K562 (cell line): ENCODE measurements around the gene DIS3L2. TPM values are rescaled to one million over a fixed set of nuclear protein-coding genes. Genes with fewer than 3 reads are reported as not detected.

Experiments
- ATAC-seq: fragments of 200-7000 bp; cut with Tn5 transposase; 3 replicates; pipeline ENCODE4 v1.9.1; 2020; ENCODE audit warnings: moderate library complexity
- BruUV-seq: library from RNA; stranded (reverse); fragments of 400-500 nt; replicated peaks from 2 replicates; lab custom pipeline; 2021; lab: Mats Ljungman, UMichigan
- CTCF ChIA-PET: fragments of 300-600 bp; formaldehyde crosslinking; extraction: SDS; loops from one replicate; lab custom pipeline; 2021; ENCODE audit warnings: low intra/inter-chr PET ratio; lab: Yijun Ruan, JAX
- POLR2A ChIA-PET: fragments of 300-600, 350-650 bp; sonication (Branson Sonifier 250); formaldehyde crosslinking; extraction: SDS; loops from one replicate; lab custom pipeline; 2021; ENCODE audit warnings: antibody characterized with exemption, inconsistent platforms; lab: Yijun Ruan, JAX
- DNase-seq, 4 experiments: peaks; one replicate each; pipeline versions ENCODE4 v3.0.0 to v3.0.0-alpha.2; 2011 to 2018; ENCODE audit warnings: low spot score in 3 of 4, mixed read lengths in 3 of 4; ENCODE audit errors: extremely low read depth in 1 of 4
- FAIRE-seq: peaks from 2 replicates; lab custom pipeline; 2011; peaks lifted over from hg19 to GRCh38; lab: Jason Lieb, UNC
- H2AFZ ChIP-seq: 2 replicates; pipeline ENCODE4 v1.6.0; 2011; ENCODE audit warnings: low read depth, low read length, control low read depth, inconsistent platforms
- H3K27ac ChIP-seq: fragments of 200-600 bp; 3 replicates; pipeline ENCODE4 v1.8.0; 2011; ENCODE audit warnings: low read depth, mild to moderate bottlenecking, control low read depth, inconsistent platforms, low read length, moderate library complexity, mixed read lengths; ENCODE audit errors: extremely low read depth
- H3K27me3 ChIP-seq, 2 experiments: fragments of 300-600 bp in 1 of 2; 2 replicates in 1 of 2; 3 replicates in 1 of 2; pipeline versions ENCODE4 v1.6.0 to v1.8.0; 2011; ENCODE audit warnings: inconsistent platforms in 2 of 2, low read length in 2 of 2, mild to moderate bottlenecking in 1 of 2, mixed read lengths in 1 of 2, moderate library complexity in 1 of 2; ENCODE audit not compliant: control insufficient read depth in 2 of 2, insufficient read depth in 2 of 2
- H3K36me3 ChIP-seq: fragments of 300-600 bp; 3 replicates; pipeline ENCODE4 v1.8.0; 2011; ENCODE audit warnings: mild to moderate bottlenecking, low read length, inconsistent platforms; ENCODE audit not compliant: control insufficient read depth, insufficient read depth
- H3K4me1 ChIP-seq, 2 experiments: fragments of 200-600 bp in 1 of 2; replicated peaks in 1 of 2; 2 replicates in 1 of 2; 3 replicates in 1 of 2; pipeline versions ENCODE4 v1.5.1 to v1.8.0; 2011; ENCODE audit warnings: inconsistent platforms in 2 of 2, low read length in 2 of 2, mild to moderate bottlenecking in 1 of 2, mixed read lengths in 1 of 2, moderate library complexity in 1 of 2; ENCODE audit not compliant: control insufficient read depth in 2 of 2, insufficient read depth in 2 of 2
- H3K4me2 ChIP-seq: 2 replicates; pipeline ENCODE4 v1.6.1; 2011; ENCODE audit warnings: low read length, control low read depth, inconsistent platforms, mixed read lengths; ENCODE audit not compliant: insufficient read depth
- H3K4me3 ChIP-seq: fragments of 200-600 bp; sonication (generic), shearing (Covaris generic); 2 replicates; pipeline ENCODE4 v1.5.1; 2016; ENCODE audit warnings: control low read depth, inconsistent platforms
- H3K79me2 ChIP-seq: fragments of 200-600 bp; 3 replicates; pipeline ENCODE4 v1.8.0; 2011; ENCODE audit warnings: low read length, inconsistent platforms; ENCODE audit not compliant: control insufficient read depth, insufficient read depth
- H3K9ac ChIP-seq, 2 experiments: 2 replicates each; pipeline versions ENCODE4 v1.6.0 to v1.6.1; 2011; ENCODE audit warnings: low read depth in 2 of 2, low read length in 2 of 2, control low read depth in 1 of 2, inconsistent platforms in 1 of 2, mild to moderate bottlenecking in 1 of 2, mixed read lengths in 1 of 2; ENCODE audit not compliant: insufficient read depth in 1 of 2
- H3K9me1 ChIP-seq: one replicate; pipeline ENCODE4 v1.6.0; 2011; ENCODE audit warnings: inconsistent platforms, mild to moderate bottlenecking, low read length, moderate library complexity; ENCODE audit not compliant: control insufficient read depth, insufficient read depth
- H3K9me3 ChIP-seq: replicated peaks from 2 replicates; pipeline ENCODE4 v1.5.1; 2011; ENCODE audit warnings: low read depth, low read length, inconsistent platforms; ENCODE audit not compliant: control insufficient read depth, insufficient read depth
- H4K20me1 ChIP-seq: replicated peaks from 2 replicates; pipeline ENCODE4 v1.6.1; 2011; ENCODE audit warnings: low read length, inconsistent platforms, mixed read lengths; ENCODE audit not compliant: control insufficient read depth, insufficient read depth
- CREB1 ChIP-seq, 2 experiments: sonication (generic) in 1 of 2; formaldehyde crosslinking in 1 of 2; IDR thresholded peaks; 2 replicates each; pipeline versions ENCODE4 v1.6.1 to v1.8.0; 2012 to 2022; ENCODE audit warnings: inconsistent platforms in 1 of 2, mild to moderate bottlenecking in 1 of 2, missing genetic modification reagents in 1 of 2, moderate library complexity in 1 of 2
- GATA2 ChIP-seq: sonication (generic); formaldehyde crosslinking; IDR thresholded peaks from 2 replicates; pipeline ENCODE4 v1.4.0; 2020; ENCODE audit warnings: mild to moderate bottlenecking, missing genetic modification reagents
- ILF3 ChIP-seq: fragments of 450-650 bp; IDR thresholded peaks from 2 replicates; pipeline ENCODE4 v1.6.1; 2018; ENCODE audit warnings: antibody characterized with exemption, mild to moderate bottlenecking, moderate library complexity, borderline replicate concordance
- KLF6 ChIP-seq: fragments of 250-450 bp; sonication (Bioruptor Pico); IDR thresholded peaks from 2 replicates; pipeline ENCODE4 v1.4.0; 2020; ENCODE audit warnings: mild to moderate bottlenecking, moderate library complexity, borderline replicate concordance
- MYNN ChIP-seq, 2 experiments: sonication (generic); formaldehyde crosslinking in 1 of 2; IDR thresholded peaks; 2 replicates each; pipeline versions ENCODE4 v1.5.0 to v1.6.1; 2016 to 2020; ENCODE audit warnings: antibody characterized with exemption in 1 of 2, missing genetic modification reagents in 1 of 2
- RBFOX2 ChIP-seq: fragments of 200-400 bp; formaldehyde crosslinking; IDR thresholded peaks from 2 replicates; pipeline ENCODE4 v1.6.1; 2017; ENCODE audit warnings: low read depth, mild to moderate bottlenecking, low read length, moderate library complexity
- SMAD3 ChIP-seq: fragments of 450-650 bp; formaldehyde crosslinking; conservative IDR thresholded peaks from 2 replicates; pipeline ENCODE4 v1.4.0; 2020; ENCODE audit warnings: mild to moderate bottlenecking
- SMARCA5 ChIP-seq: fragments of 450-650 bp; IDR thresholded peaks from 2 replicates; pipeline ENCODE4 v1.6.1; 2016
- TCF15 ChIP-seq: fragments of 250-450 bp; sonication (Bioruptor Pico); IDR thresholded peaks from 2 replicates; pipeline ENCODE4 v1.8.0; 2022; ENCODE audit warnings: moderate library complexity, mild to moderate bottlenecking, inconsistent platforms
- WHSC1 ChIP-seq: IDR thresholded peaks from one replicate; pipeline ENCODE4 v1.6.1; 2012; ENCODE audit warnings: low read length, control low read depth, inconsistent platforms
- XRCC5 ChIP-seq: fragments of 200-400 bp; formaldehyde crosslinking; IDR thresholded peaks from 2 replicates; pipeline ENCODE4 v1.6.1; 2017; ENCODE audit warnings: low read depth, mild to moderate bottlenecking, low read length
- ZFP30 ChIP-seq: fragments of 250-450 bp; sonication (Bioruptor Pico); IDR thresholded peaks from 2 replicates; pipeline ENCODE4 v1.8.0; 2022; ENCODE audit warnings: moderate library complexity, mild to moderate bottlenecking, inconsistent platforms, borderline replicate concordance
- ZFP91 ChIP-seq: sonication (generic); formaldehyde crosslinking; IDR thresholded peaks from 2 replicates; pipeline ENCODE4 v1.8.0; 2022; ENCODE audit warnings: mild to moderate bottlenecking, missing genetic modification reagents
- ZFX ChIP-seq: sonication (generic); formaldehyde crosslinking; IDR thresholded peaks from 2 replicates; pipeline ENCODE4 v1.8.0; 2022; ENCODE audit warnings: mild to moderate bottlenecking, missing genetic modification reagents, moderate library complexity
- ZNF431 ChIP-seq: sonication (generic); formaldehyde crosslinking; IDR thresholded peaks from 2 replicates; pipeline ENCODE4 v1.8.0; 2022; ENCODE audit warnings: mild to moderate bottlenecking, missing genetic modification reagents
- ZNF766 ChIP-seq: fragments of 200-800 bp; sonication (Bioruptor generic); conservative IDR thresholded peaks from 2 replicates; pipeline ENCODE4 v1.6.1; 2016; ENCODE audit warnings: missing genetic modification characterization, missing compliant biosample characterization
- whole genome bisulfite sequencing: fragments of 100-300 bp; shearing (Covaris generic); methylation state at CpG from one replicate; pipeline ENCODE4 v1.1.6; 2016; ENCODE audit warnings: low coverage, mixed read lengths; ENCODE audit not compliant: insufficient coverage; ENCODE audit errors: missing lambda C conversion rate; 5-methylcytosine and 5-hydroxymethylcytosine counted together
- in situ Hi-C: fragments of 300-500 bp; cut with MboI; formaldehyde crosslinking; loops from 4 replicates; pipeline ENCODE4 v1.15.0; 2018; ENCODE audit warnings: inconsistent platforms, mixed read lengths
- intact Hi-C: fragments of 100-400 bp; cut with micrococcal nuclease; formaldehyde crosslinking; loops from 2 replicates; pipeline ENCODE4 v1.14.2; 2022
- polyA plus RNA-seq, 8 experiments: library from polyadenylated mRNA; depleted of rRNA in 4 of 8; stranded (reverse) in 5 of 8; unstranded in 3 of 8; fragments of >200 nt; fragmentation: Nextera tagmentation in 2 of 8; fragmentation: Illumina TruSeq in 1 of 8; extraction: Ambion mirVana in 2 of 8; extraction: Trizol in 1 of 8; gene quantifications; 2 replicates each; pipeline versions ENCODE4 v1.2.1 to v1.2.3, GENCODE V29; 2011 to 2014; ENCODE audit warnings: inconsistent platforms in 1 of 8, missing spikeins in 1 of 8
- total RNA-seq, 7 experiments: library from RNA; depleted of rRNA in 6 of 7; stranded (reverse); fragments of >200 nt in 6 of 7; fragmentation: Illumina TruSeq in 2 of 7; extraction: Trizol in 2 of 7; gene quantifications; 2 replicates each; pipeline versions ENCODE4 v1.2.1 to v1.2.3, GENCODE V29; 2011 to 2021; ENCODE audit warnings: low replicate concordance in 1 of 7

DIS3L2 gene
- total and polyA plus RNA-seq, 9 of the 15 experiments (the other 6 are each of a cell fraction or from before 2014, with no cell fraction given): 1.5 to 19.2 (median 11.2) TPM

- TF ChIP-seq ZFP30 (CRISPR knock-in tag) (no peak), RBFOX2 (no peak), SMAD3 (CRISPR knock-in tag) (no peak)
- TF ChIP-seq, all 486 proteins: peak for 0
- CTCF ChIA-PET: no interaction called here
Measured at GRCh38 chr2:232043966-232044365, 82.5 kb downstream of the DIS3L2 start.

GRCh38 chr2:232049350-232049749 lies 87.8 kb downstream of the DIS3L2 start:
- no peaks in the 10 kb centered on the region for H3K27me3 ChIP-seq
- WGBS: 30% methylated on average over 4 of the region's 4 CpGs
- ATAC-seq (peak; percentile 62; the same call in 1 of the 3 replicates), FAIRE-seq (no peak), DNase-seq (peak in 1 of 4 experiments; percentile 16)
- no peaks in the 10 kb centered on the region for H3K9me1 ChIP-seq
- H3K27ac ChIP-seq: no peak overlapping the region
- H3K4me2 ChIP-seq: peak overlapping the region; percentile 7; the same call in 1 of the 2 replicates
- peaks cover 0 to 3% of the 10 kb centered on the region in 2 experiments; a peak in 1 of 5 replicates for H3K4me1 ChIP-seq
- in situ Hi-C loops (no loop called here), intact Hi-C loops (no loop called here)
- H3K36me3 ChIP-seq: no peaks in the 10 kb centered on the region
- no peaks in the 10 kb centered on the region for H3K79me2 ChIP-seq
- no peak overlapping the region for H2AFZ ChIP-seq
- H3K9ac ChIP-seq: no peak overlapping the region
- no TSS peak for BruUV-seq
- no peaks in the 10 kb centered on the region for H3K9me3 ChIP-seq
- CTCF ChIA-PET: no interaction called here
- POLR2A ChIA-PET: no interaction called here
- no peaks in the 10 kb centered on the region for H4K20me1 ChIP-seq
- H3K4me3 ChIP-seq: no peak overlapping the region
- no peak for TF ChIP-seq MYNN (IDR thresholded peaks at IDR 0.05)
- TF ChIP-seq MYNN (CRISPR knock-in tag; IDR thresholded peaks at IDR 0.05): no peak
- TF ChIP-seq TCF15 (CRISPR knock-in tag): no peak
- no peak for TF ChIP-seq KLF6 (CRISPR knock-in tag)
- TF ChIP-seq GATA2: no peak
- TF ChIP-seq SMARCA5: no peak
- no peak for TF ChIP-seq ZFX (CRISPR knock-in tag)
- no peak for TF ChIP-seq WHSC1
- no peak for TF ChIP-seq ZFP91 (CRISPR knock-in tag)
- no peak for TF ChIP-seq ZNF766
- TF ChIP-seq CREB1 (IDR thresholded peaks at IDR 0.05): no peak
- TF ChIP-seq CREB1 (CRISPR knock-in tag; IDR thresholded peaks at IDR 0.05): no peak
- no peak for TF ChIP-seq ILF3
- no peak for TF ChIP-seq XRCC5
- no peak for TF ChIP-seq ZNF431 (CRISPR knock-in tag)

More at GRCh38 chr2:232043966-232044365, 82.5 kb downstream of the DIS3L2 start:
- Histone ChIP-seq H3K4me2 (no peak overlapping the region), H3K9me1 (no peaks in the 10 kb centered on the region), H3K27ac (no peak overlapping the region), H3K79me2 (no peaks in the 10 kb centered on the region; the same call in 2 of the 3 replicates), H3K4me3 (no peak overlapping the region), H2AFZ (no peak overlapping the region), H3K9ac (no peak overlapping the region), H3K9me3 (no peaks in the 10 kb centered on the region), H3K36me3 (no peaks in the 10 kb centered on the region), H3K27me3 (no peaks in the 10 kb centered on the region), H4K20me1 (no peaks in the 10 kb centered on the region), H3K4me1 (no peaks in the 10 kb centered on the region)
- FAIRE-seq (no peak), ATAC-seq (no peak), DNase-seq (no peak)
- in situ Hi-C loops: no loop called here
- POLR2A ChIA-PET: interaction anchor here (0.9 kb wide), 1 partner anchor 13 kb away, joined by 3 read pairs; no protein-coding TSS in a partner anchor
- intact Hi-C loops: no loop called here
- no TSS peak for BruUV-seq
